MM.1S (cell line): ENCODE measurements around the gene ARHGAP28.

Experiments used
- DNase-seq: peaks from one replicate; pipeline ENCODE4 v3.0.0-alpha.2; 2015
- H2AFZ ChIP-seq: fragments of 300-600 bp; sonication (generic); 2 replicates; pipeline ENCODE4 v1.6.0; 2016; ENCODE audit warnings: antibody characterized with exemption, low read length
- H3F3A ChIP-seq: fragments of 300-600 bp; sonication (generic); 2 replicates; pipeline ENCODE4 v1.6.1; 2016; ENCODE audit warnings: mild to moderate bottlenecking, antibody characterized with exemption, low read length, moderate library complexity, mixed read lengths; ENCODE audit not compliant: insufficient read depth
- H3K27ac ChIP-seq: fragments of 300-600 bp; sonication (generic); 2 replicates; pipeline ENCODE4 v1.5.1; 2016; ENCODE audit warnings: mild to moderate bottlenecking, low read length
- H3K27me3 ChIP-seq: fragments of 300-600 bp; sonication (generic); replicated peaks from 2 replicates; pipeline ENCODE4 v1.6.0; 2016; ENCODE audit warnings: low read length; ENCODE audit not compliant: insufficient read depth
- H3K36me3 ChIP-seq: fragments of 300-600 bp; sonication (generic); replicated peaks from 2 replicates; pipeline ENCODE4 v1.6.1; 2016; ENCODE audit warnings: mild to moderate bottlenecking, low read length, mixed read lengths; ENCODE audit not compliant: insufficient read depth
- H3K4me1 ChIP-seq: fragments of 300-600 bp; sonication (generic); 2 replicates; pipeline ENCODE4 v1.6.1; 2016; ENCODE audit warnings: low read length, mixed read lengths
- H3K4me2 ChIP-seq: fragments of 300-600 bp; sonication (generic); 2 replicates; pipeline ENCODE4 v1.6.0; 2016; ENCODE audit warnings: low read depth, low read length
- H3K4me3 ChIP-seq: fragments of 300-600 bp; sonication (generic); 2 replicates; pipeline ENCODE4 v1.5.1; 2016; ENCODE audit warnings: low read length, mixed read lengths
- H3K79me2 ChIP-seq: fragments of 300-600 bp; sonication (generic); 2 replicates; pipeline ENCODE4 v1.6.1; 2016; ENCODE audit warnings: mixed run types, low read length, mixed read lengths
- H3K9ac ChIP-seq: fragments of 300-600 bp; sonication (generic); 2 replicates; pipeline ENCODE4 v1.6.1; 2016; ENCODE audit warnings: low read length, mixed read lengths
- H3K9me2 ChIP-seq: fragments of 300-600 bp; sonication (generic); replicated peaks from 2 replicates; pipeline ENCODE4 v1.6.1; 2016; ENCODE audit warnings: mild to moderate bottlenecking, low read length, mixed read lengths; ENCODE audit not compliant: insufficient read depth
- H3K9me3 ChIP-seq: fragments of 300-600 bp; sonication (generic); replicated peaks from 2 replicates; pipeline ENCODE4 v1.6.1; 2016; ENCODE audit warnings: mild to moderate bottlenecking, low read length, mixed read lengths; ENCODE audit not compliant: insufficient read depth
- H4K20me1 ChIP-seq: fragments of 300-600 bp; sonication (generic); 2 replicates; pipeline ENCODE4 v1.6.1; 2016; ENCODE audit warnings: mild to moderate bottlenecking, low read length, moderate library complexity, mixed read lengths; ENCODE audit not compliant: insufficient read depth
- EZH2 ChIP-seq: fragments of 300-600 bp; sonication (generic); optimal IDR thresholded peaks from 2 replicates; pipeline ENCODE3; 2017; ENCODE audit warnings: low read depth, mild to moderate bottlenecking, antibody characterized with exemption, low read length, mixed read lengths
- EZH2phosphoT487 ChIP-seq: fragments of 300-600 bp; sonication (generic); IDR thresholded peaks from 2 replicates; pipeline ENCODE4 v1.6.1; 2018; ENCODE audit warnings: antibody characterized with exemption, low read length
- TF ChIP-seq, protein P1 (sequence below): fragments of 300-600 bp; sonication (generic); IDR thresholded peaks from 2 replicates; pipeline ENCODE4 v1.5.1; 2016; ENCODE audit warnings: antibody characterized with exemption, low read length, mixed read lengths

ARHGAP28 gene

DNA sequence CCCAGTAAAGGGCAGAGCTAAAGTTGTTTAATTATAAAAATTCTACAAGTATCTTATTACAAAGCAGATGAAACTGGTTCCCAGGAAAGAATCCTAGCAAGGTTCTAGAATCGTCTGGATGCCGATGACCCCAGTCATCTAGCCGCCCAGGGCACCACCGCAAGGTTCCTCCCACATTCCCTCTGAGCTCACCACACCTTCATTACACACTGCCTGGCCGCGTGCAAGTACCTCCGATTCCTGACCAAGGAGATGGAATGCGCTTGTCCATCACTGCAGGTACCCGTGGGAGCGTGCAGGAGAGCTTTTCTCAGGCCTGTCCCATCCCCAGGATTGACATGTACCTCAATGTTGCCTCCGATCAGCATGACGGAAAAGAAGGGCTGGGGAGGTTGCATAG lies 229.6 kb downstream of the ARHGAP28 start:
- no peak for DNase-seq
- H3K4me2 ChIP-seq: no peak overlapping the region
- H3K9me2 ChIP-seq: no peaks in the 10 kb centered on the region
- H3K27ac ChIP-seq: no peak overlapping the region
- no peak overlapping the region for H2AFZ ChIP-seq
- no peaks in the 10 kb centered on the region for H4K20me1 ChIP-seq
- no peaks in the 10 kb centered on the region for H3K79me2 ChIP-seq
- no peaks in the 10 kb centered on the region for H3K9me3 ChIP-seq
- no peaks in the 10 kb centered on the region for H3K36me3 ChIP-seq
- no peak for TF ChIP-seq EZH2
- TF ChIP-seq, protein P1, sequence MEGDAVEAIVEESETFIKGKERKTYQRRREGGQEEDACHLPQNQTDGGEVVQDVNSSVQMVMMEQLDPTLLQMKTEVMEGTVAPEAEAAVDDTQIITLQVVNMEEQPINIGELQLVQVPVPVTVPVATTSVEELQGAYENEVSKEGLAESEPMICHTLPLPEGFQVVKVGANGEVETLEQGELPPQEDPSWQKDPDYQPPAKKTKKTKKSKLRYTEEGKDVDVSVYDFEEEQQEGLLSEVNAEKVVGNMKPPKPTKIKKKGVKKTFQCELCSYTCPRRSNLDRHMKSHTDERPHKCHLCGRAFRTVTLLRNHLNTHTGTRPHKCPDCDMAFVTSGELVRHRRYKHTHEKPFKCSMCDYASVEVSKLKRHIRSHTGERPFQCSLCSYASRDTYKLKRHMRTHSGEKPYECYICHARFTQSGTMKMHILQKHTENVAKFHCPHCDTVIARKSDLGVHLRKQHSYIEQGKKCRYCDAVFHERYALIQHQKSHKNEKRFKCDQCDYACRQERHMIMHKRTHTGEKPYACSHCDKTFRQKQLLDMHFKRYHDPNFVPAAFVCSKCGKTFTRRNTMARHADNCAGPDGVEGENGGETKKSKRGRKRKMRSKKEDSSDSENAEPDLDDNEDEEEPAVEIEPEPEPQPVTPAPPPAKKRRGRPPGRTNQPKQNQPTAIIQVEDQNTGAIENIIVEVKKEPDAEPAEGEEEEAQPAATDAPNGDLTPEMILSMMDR: no peak
- H3K4me1 ChIP-seq: no peaks in the 10 kb centered on the region
- no peaks in the 10 kb centered on the region for H3F3A ChIP-seq
- no peaks in the 10 kb centered on the region for H3K27me3 ChIP-seq
- H3K4me3 ChIP-seq: no peak overlapping the region
- H3K9ac ChIP-seq: no peak overlapping the region

GRCh38 chr18:6960124-6960523 lies 230.6 kb downstream of the ARHGAP28 start:
- H3K9me2 ChIP-seq: no peaks in the 10 kb centered on the region
- H3F3A ChIP-seq: no peaks in the 10 kb centered on the region
- no peaks in the 10 kb centered on the region for H3K79me2 ChIP-seq
- no peak overlapping the region for H3K9ac ChIP-seq
- H3K4me1 ChIP-seq: no peaks in the 10 kb centered on the region
- TF ChIP-seq EZH2 (no peak), EZH2phosphoT487 (no peak)
- TF ChIP-seq, protein P1: no peak
- H2AFZ ChIP-seq: no peak overlapping the region
- DNase-seq: no peak
- H3K4me2 ChIP-seq: no peak overlapping the region
- no peak overlapping the region for H3K27ac ChIP-seq
- H3K4me3 ChIP-seq: no peak overlapping the region
- no peaks in the 10 kb centered on the region for H4K20me1 ChIP-seq
- no peaks in the 10 kb centered on the region for H3K9me3 ChIP-seq
- no peaks in the 10 kb centered on the region for H3K27me3 ChIP-seq
- H3K36me3 ChIP-seq: no peaks in the 10 kb centered on the region

GRCh38 chr18:6960656-6961055 lies 231.1 kb downstream of the ARHGAP28 start:
- Histone ChIP-seq H3K4me3 (no peak overlapping the region), H3F3A (no peaks in the 10 kb centered on the region), H3K27me3 (no peaks in the 10 kb centered on the region), H3K4me1 (no peaks in the 10 kb centered on the region), H3K27ac (no peak overlapping the region), H3K9me3 (no peaks in the 10 kb centered on the region), H2AFZ (no peak overlapping the region), H3K79me2 (no peaks in the 10 kb centered on the region), H4K20me1 (no peaks in the 10 kb centered on the region), H3K4me2 (no peak overlapping the region), H3K9me2 (no peaks in the 10 kb centered on the region), H3K9ac (no peak overlapping the region), H3K36me3 (no peaks in the 10 kb centered on the region)
- no peak for DNase-seq
- TF ChIP-seq EZH2phosphoT487 (no peak), EZH2 (no peak)
- TF ChIP-seq, protein P1: no peak

DNA sequence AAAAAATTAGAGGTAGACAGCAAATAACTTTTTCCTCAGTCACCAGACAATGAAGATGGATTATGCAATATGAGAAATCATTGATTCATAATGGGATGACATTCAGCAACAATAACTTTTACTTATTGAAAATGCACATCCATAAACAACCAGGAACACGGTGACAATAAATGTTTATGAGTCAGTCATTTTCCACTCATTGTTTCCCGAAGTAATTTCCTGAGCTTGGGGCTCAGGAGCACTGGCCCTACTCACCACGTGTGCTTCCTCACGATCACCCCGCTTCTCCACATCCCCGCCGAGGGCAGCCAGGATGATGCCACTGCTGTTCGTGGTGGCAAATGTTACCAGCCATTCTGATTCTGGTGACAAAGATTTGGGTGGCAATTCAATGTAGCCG lies 231.8 kb downstream of the ARHGAP28 start:
- no peaks in the 10 kb centered on the region for H3K36me3 ChIP-seq
- no peak overlapping the region for H3K4me3 ChIP-seq
- no peak overlapping the region for H3K4me2 ChIP-seq
- H3K9me3 ChIP-seq: no peaks in the 10 kb centered on the region
- no peak overlapping the region for H2AFZ ChIP-seq
- no peak overlapping the region for H3K9ac ChIP-seq
- H3K27me3 ChIP-seq: no peaks in the 10 kb centered on the region
- no peak overlapping the region for H3K27ac ChIP-seq
- no peaks in the 10 kb centered on the region for H4K20me1 ChIP-seq
- TF ChIP-seq EZH2phosphoT487: no peak
- TF ChIP-seq, protein P1: no peak
- TF ChIP-seq EZH2: no peak
- H3K9me2 ChIP-seq: no peaks in the 10 kb centered on the region
- no peaks in the 10 kb centered on the region for H3K4me1 ChIP-seq
- DNase-seq: no peak
- no peaks in the 10 kb centered on the region for H3K79me2 ChIP-seq
- no peaks in the 10 kb centered on the region for H3F3A ChIP-seq
